Measurements from ENCODE around the gene TGFB1I1. TPM values are rescaled to one million over a fixed set of nuclear protein-coding genes. Genes with fewer than 3 reads are reported as not detected.

The TGFB1I1 gene
- total and polyA plus RNA-seq, 2 donors (not counting 3 experiments of a cell fraction or from before 2014, with no cell fraction given), result 73.7 to 115 TPM

DNA sequence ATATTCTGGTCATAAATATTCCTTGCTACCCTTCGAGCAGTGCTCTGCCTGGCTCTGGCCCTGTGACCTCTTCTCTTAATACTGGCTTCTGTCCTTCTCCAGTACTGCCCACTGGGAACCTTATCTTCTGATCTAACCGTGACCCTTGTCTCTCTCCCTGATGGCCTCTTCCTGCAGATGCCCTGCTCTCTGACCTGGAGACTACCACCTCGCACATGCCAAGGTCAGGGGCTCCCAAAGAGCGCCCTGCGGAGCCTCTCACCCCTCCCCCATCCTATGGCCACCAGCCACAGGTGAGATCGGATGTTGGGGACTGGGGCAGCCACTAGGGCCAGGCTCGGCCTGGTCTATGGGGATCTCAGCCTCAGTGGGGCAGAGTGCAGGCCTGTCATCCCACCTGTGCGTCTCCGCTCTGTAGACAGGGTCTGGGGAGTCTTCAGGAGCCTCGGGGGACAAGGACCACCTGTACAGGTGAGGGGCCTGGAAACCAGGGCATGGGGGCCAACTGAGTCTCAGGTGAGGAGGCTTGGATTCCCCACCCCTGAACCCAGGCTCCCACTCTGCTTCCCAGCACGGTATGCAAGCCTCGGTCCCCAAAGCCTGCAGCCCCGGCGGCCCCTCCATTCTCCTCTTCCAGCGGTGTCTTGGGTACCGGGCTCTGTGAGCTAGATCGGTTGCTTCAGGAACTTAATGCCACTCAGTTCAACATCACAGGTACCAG, 1.5 kb downstream of the TGFB1I1 start:
- peak; percentile 23 for TF ChIP-seq GATA2 (IDR thresholded peaks at IDR 0.05; ENCODE audit: insufficient read depth, insufficient read length, low read depth, low read length)
- TF ChIP-seq MYC (IDR thresholded peaks at IDR 0.05; ENCODE audit: low read depth, low read length), result no peak
- Histone ChIP-seq H3K4me1 (ENCODE audit: control insufficient read depth, extremely low read depth, insufficient read depth, low read length) (peaks cover 14% of the 10 kb centered on the region), H3K4me3 (replicated peaks in 1 of 3; ENCODE audit: insufficient read depth in 1 of 3, low read depth in 1 of 3, low read length in 3 of 3) (no peak overlapping the region), H3K9ac (replicated peaks; ENCODE audit: extremely low read depth, insufficient read depth, low read length) (no peak overlapping the region), H3K36me3 (ENCODE audit: control insufficient read depth in 2 of 2, extremely low read depth in 1 of 2, insufficient read depth in 2 of 2, low read length in 2 of 2) (peaks cover 16 to 20% of the 10 kb centered on the region in 2 experiments), H3K9me3 (replicated peaks; ENCODE audit: control insufficient read depth, insufficient read depth, low read length) (no peaks in the 10 kb centered on the region), H3K27ac (ENCODE audit: insufficient read depth, low read depth, low read length) (no peak overlapping the region), H3K4me2 (ENCODE audit: insufficient read depth, low read length) (peak overlapping the region; percentile 3), H4K20me1 (replicated peaks; ENCODE audit: control insufficient read depth, extremely low read depth, insufficient read depth, low read length) (no peaks in the 10 kb centered on the region), H2AFZ (ENCODE audit: low read depth, low read length) (no peak overlapping the region), H3K79me2 (ENCODE audit: control insufficient read depth, insufficient read depth, low read length) (peaks cover 31% of the 10 kb centered on the region), H3K9me1 (replicated peaks; ENCODE audit: control insufficient read depth, extremely low read depth, insufficient read depth, low read length) (no peaks in the 10 kb centered on the region), H3K27me3 (ENCODE audit: control insufficient read depth in 2 of 2, insufficient read depth in 2 of 2, low read length in 2 of 2) (no peaks in the 10 kb centered on the region)
- ChIA-PET POLR2A (interaction anchor here (0.6 kb wide), 1 partner anchor 240 kb away, joined by 4 read pairs; a partner anchor contains a TSS), CTCF (interaction anchor here (0.5 to 3.5 kb wide), 4 partner anchors 14 to 23 kb away, joined by 3 to 53 read pairs (median 3); partner anchors contain the start of gene ARMC5)
- dilution Hi-C loops (cut with MboI; ENCODE audit: extremely low pct_ligation_motif_present, low sequenced_read_pairs) (no loop called here), intact Hi-C loops (cut with micrococcal nuclease) (loop anchor here (5.0 kb wide), 2 partner anchors 239 to 394 kb away; a partner anchor contains a TSS)
- no peak for FAIRE-seq
- DNase-seq (ENCODE audit: low read depth, low spot score), result no peak
- no TSS peak for BruUV-seq (replicated peaks)

DNA sequence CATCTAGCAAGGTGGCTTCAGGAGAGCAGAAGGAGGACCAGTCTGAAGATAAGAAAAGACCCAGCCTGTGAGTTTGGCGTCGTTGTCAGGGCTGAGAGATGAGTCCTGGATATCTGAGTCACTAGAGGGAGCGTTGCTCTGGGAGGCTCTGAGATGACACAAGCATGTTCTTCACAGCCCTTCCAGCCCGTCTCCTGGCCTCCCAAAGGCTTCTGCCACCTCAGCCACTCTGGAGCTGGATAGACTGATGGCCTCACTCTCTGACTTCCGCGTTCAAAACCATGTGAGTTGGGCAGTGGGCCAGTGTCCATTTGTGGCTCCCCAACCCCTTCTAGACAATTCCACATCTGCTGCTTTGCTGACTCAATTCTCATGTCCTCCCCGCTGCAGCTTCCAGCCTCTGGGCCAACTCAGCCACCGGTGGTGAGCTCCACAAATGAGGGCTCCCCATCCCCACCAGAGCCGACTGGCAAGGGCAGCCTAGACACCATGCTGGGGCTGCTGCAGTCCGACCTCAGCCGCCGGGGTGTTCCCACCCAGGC, 2.3 kb downstream of the TGFB1I1 start:
- dilution Hi-C loops (cut with MboI; ENCODE audit: extremely low pct_ligation_motif_present, low sequenced_read_pairs) (no loop called here), intact Hi-C loops (cut with micrococcal nuclease) (loop anchor here (5.0 kb wide), 2 partner anchors 238 to 393 kb away; a partner anchor contains a TSS)
- no peaks in the 10 kb centered on the region for H3K9me1 ChIP-seq (replicated peaks; ENCODE audit: control insufficient read depth, extremely low read depth, insufficient read depth, low read length)
- H3K9ac ChIP-seq (replicated peaks; ENCODE audit: extremely low read depth, insufficient read depth, low read length), result no peak overlapping the region
- ChIA-PET CTCF (interaction anchor here (0.9 to 2.0 kb wide), 4 partner anchors 14 to 490 kb away, joined by 3 to 11 read pairs (median 4); partner anchors contain the start of gene RUSF1), POLR2A (no interaction called here)
- H3K4me3 ChIP-seq (replicated peaks in 1 of 3; ENCODE audit: insufficient read depth in 1 of 3, low read depth in 1 of 3, low read length in 3 of 3), result no peak overlapping the region
- H2AFZ ChIP-seq (ENCODE audit: low read depth, low read length), result no peak overlapping the region
- H3K27me3 ChIP-seq (ENCODE audit: control insufficient read depth in 2 of 2, insufficient read depth in 2 of 2, low read length in 2 of 2), result no peaks in the 10 kb centered on the region
- no peak overlapping the region for H3K4me2 ChIP-seq (ENCODE audit: insufficient read depth, low read length)
- FAIRE-seq (no peak), DNase-seq (ENCODE audit: low read depth, low spot score) (no peak)
- peaks cover 19 to 20% of the 10 kb centered on the region in 2 experiments for H3K36me3 ChIP-seq (ENCODE audit: control insufficient read depth in 2 of 2, extremely low read depth in 1 of 2, insufficient read depth in 2 of 2, low read length in 2 of 2)
- TF ChIP-seq, protein P1, sequence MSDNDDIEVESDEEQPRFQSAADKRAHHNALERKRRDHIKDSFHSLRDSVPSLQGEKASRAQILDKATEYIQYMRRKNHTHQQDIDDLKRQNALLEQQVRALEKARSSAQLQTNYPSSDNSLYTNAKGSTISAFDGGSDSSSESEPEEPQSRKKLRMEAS (IDR thresholded peaks at IDR 0.05; ENCODE audit: insufficient read depth, insufficient read length), result no peak
- TF ChIP-seq FOS (IDR thresholded peaks at IDR 0.05; ENCODE audit: borderline replicate concordance, insufficient read depth, low read length) (no peak), POLR2AphosphoS5 (IDR thresholded peaks at IDR 0.05; ENCODE audit: insufficient read depth, low read depth, low read length) (no peak), MYC (IDR thresholded peaks at IDR 0.05; ENCODE audit: low read depth, low read length) (no peak), GATA2 (IDR thresholded peaks at IDR 0.05; ENCODE audit: insufficient read depth, insufficient read length, low read depth, low read length) (no peak), POLR2A (IDR thresholded peaks at IDR 0.05; ENCODE audit: low read depth, low read length) (no peak), JUN (IDR thresholded peaks at IDR 0.05; ENCODE audit: borderline replicate concordance, insufficient read depth, insufficient read length, low read depth) (no peak), EZH2 (IDR thresholded peaks at IDR 0.05; ENCODE audit: borderline replicate concordance, low read depth, low read length, severe bottlenecking) (no peak)
- TF ChIP-seq, protein P2, sequence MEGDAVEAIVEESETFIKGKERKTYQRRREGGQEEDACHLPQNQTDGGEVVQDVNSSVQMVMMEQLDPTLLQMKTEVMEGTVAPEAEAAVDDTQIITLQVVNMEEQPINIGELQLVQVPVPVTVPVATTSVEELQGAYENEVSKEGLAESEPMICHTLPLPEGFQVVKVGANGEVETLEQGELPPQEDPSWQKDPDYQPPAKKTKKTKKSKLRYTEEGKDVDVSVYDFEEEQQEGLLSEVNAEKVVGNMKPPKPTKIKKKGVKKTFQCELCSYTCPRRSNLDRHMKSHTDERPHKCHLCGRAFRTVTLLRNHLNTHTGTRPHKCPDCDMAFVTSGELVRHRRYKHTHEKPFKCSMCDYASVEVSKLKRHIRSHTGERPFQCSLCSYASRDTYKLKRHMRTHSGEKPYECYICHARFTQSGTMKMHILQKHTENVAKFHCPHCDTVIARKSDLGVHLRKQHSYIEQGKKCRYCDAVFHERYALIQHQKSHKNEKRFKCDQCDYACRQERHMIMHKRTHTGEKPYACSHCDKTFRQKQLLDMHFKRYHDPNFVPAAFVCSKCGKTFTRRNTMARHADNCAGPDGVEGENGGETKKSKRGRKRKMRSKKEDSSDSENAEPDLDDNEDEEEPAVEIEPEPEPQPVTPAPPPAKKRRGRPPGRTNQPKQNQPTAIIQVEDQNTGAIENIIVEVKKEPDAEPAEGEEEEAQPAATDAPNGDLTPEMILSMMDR (IDR thresholded peaks at IDR 0.05; ENCODE audit: extremely low read depth in 1 of 2, insufficient read depth in 1 of 2, low read depth in 1 of 2, low read length in 2 of 2), result no peak
- no peak overlapping the region for H3K27ac ChIP-seq (ENCODE audit: insufficient read depth, low read depth, low read length)
- H3K9me3 ChIP-seq (replicated peaks; ENCODE audit: control insufficient read depth, insufficient read depth, low read length), result no peaks in the 10 kb centered on the region
- BruUV-seq (replicated peaks), result no TSS peak
- no peaks in the 10 kb centered on the region for H4K20me1 ChIP-seq (replicated peaks; ENCODE audit: control insufficient read depth, extremely low read depth, insufficient read depth, low read length)
- H3K79me2 ChIP-seq (ENCODE audit: control insufficient read depth, insufficient read depth, low read length), result peaks cover 31% of the 10 kb centered on the region
- H3K4me1 ChIP-seq (ENCODE audit: control insufficient read depth, extremely low read depth, insufficient read depth, low read length), result peaks cover 14% of the 10 kb centered on the region
